BJ (cell line): ENCODE measurements around the gene SMARCE1. TPM values are rescaled to one million over a fixed set of nuclear protein-coding genes. Genes with fewer than 3 reads are reported as not detected.

Experiments used
- CTCF ChIA-PET: fragments of 350-600 bp; formaldehyde crosslinking; extraction: SDS; loops from one replicate; lab custom pipeline; 2021; ENCODE audit warnings: antibody characterized with exemption, inconsistent platforms; lab: Yijun Ruan, JAX
- POLR2A ChIA-PET: fragments of 300-600 bp; sonication (Branson Sonifier 250); formaldehyde crosslinking; extraction: SDS; loops from one replicate; lab custom pipeline; 2021; ENCODE audit warnings: antibody characterized with exemption; lab: Charles Lee
- DNase-seq: peaks from one replicate; pipeline ENCODE4 v3.0.0-alpha.2; 2011; ENCODE audit warnings: low read depth
- H3K27me3 ChIP-seq: 2 replicates; pipeline ENCODE4 v1.6.0; 2011; ENCODE audit warnings: low read length; ENCODE audit not compliant: control insufficient read depth, insufficient read depth
- H3K36me3 ChIP-seq: 2 replicates; pipeline ENCODE4 v1.5.1; 2011; ENCODE audit warnings: low read length; ENCODE audit not compliant: control insufficient read depth, insufficient read depth
- H3K4me3 ChIP-seq: 2 replicates; pipeline ENCODE4 v1.5.1; 2011; ENCODE audit warnings: low read depth, mild to moderate bottlenecking, control low read depth, low read length
- CTCF ChIP-seq: IDR thresholded peaks from 2 replicates; pipeline ENCODE4 v1.5.1; 2011; ENCODE audit warnings: low read depth, mild to moderate bottlenecking, control low read depth, inconsistent platforms, low read length, moderate library complexity; ENCODE audit not compliant: insufficient read depth
- polyA plus RNA-seq: library from polyadenylated mRNA; depleted of rRNA; stranded (reverse); fragments of >200 nt; gene quantifications from 2 replicates; pipeline ENCODE4 v1.2.3, GENCODE V29; 2011

Gene SMARCE1
- polyA plus RNA-seq, 1 experiment, result 54.6 TPM

GRCh38 chr17:40621578-40621977 lies 26.0 kb downstream of the SMARCE1 start:
- DNase-seq, result no peak
- Histone ChIP-seq H3K27me3 (peaks cover 4% of the 10 kb centered on the region), H3K36me3 (no peaks in the 10 kb centered on the region), H3K4me3 (no peak overlapping the region)
- TF ChIP-seq CTCF, result no peak
- ChIA-PET CTCF (interaction anchor here (0.7 to 1.4 kb wide), 4 partner anchors 11 to 1042 kb away, joined by 4 to 5 read pairs (median 4); no protein-coding TSS in a partner anchor), POLR2A (no interaction called here)

GRCh38 chr17:40621019-40621418 lies 26.6 kb downstream of the SMARCE1 start:
- ChIA-PET CTCF (interaction anchor here (0.8 to 1.9 kb wide), 6 partner anchors 11 to 1042 kb away, joined by 3 to 18 read pairs (median 4); no protein-coding TSS in a partner anchor), POLR2A (no interaction called here)
- peaks cover 5% of the 10 kb centered on the region for H3K27me3 ChIP-seq
- no peak for DNase-seq
- H3K4me3 ChIP-seq, result no peak overlapping the region
- no peaks in the 10 kb centered on the region for H3K36me3 ChIP-seq
- TF ChIP-seq CTCF, result no peak

- no peak for TF ChIP-seq CTCF
- H3K4me3 ChIP-seq, result no peak overlapping the region
- H3K27me3 ChIP-seq, result peaks cover 6% of the 10 kb centered on the region
- ChIA-PET CTCF (interaction anchor here (0.6 to 2.5 kb wide), 17 partner anchors 8 to 1049 kb away, joined by 3 to 18 read pairs (median 4); no protein-coding TSS in a partner anchor), POLR2A (no interaction called here)
- H3K36me3 ChIP-seq, result no peaks in the 10 kb centered on the region
- no peak for DNase-seq
Observed at GRCh38 chr17:40618754-40619625, 28.6 kb downstream of the SMARCE1 start.

- POLR2A ChIA-PET, result no interaction called here
- CTCF ChIA-PET, result interaction anchor here (1.5 to 1.8 kb wide), 2 partner anchors 10 to 175 kb away, joined by 4 to 5 read pairs; no protein-coding TSS in a partner anchor
- Histone ChIP-seq H3K36me3 (no peaks in the 10 kb centered on the region), H3K27me3 (peaks cover 12% of the 10 kb centered on the region), H3K4me3 (no peak overlapping the region)
- TF ChIP-seq CTCF, result no peak
- no peak for DNase-seq
Observed at GRCh38 chr17:40617678-40618240, 29.9 kb downstream of the SMARCE1 start.

- ChIA-PET CTCF (interaction anchor here (1.5 to 2.1 kb wide), 5 partner anchors 9 to 1046 kb away, joined by 4 to 6 read pairs (median 5); no protein-coding TSS in a partner anchor), POLR2A (no interaction called here)
- Histone ChIP-seq H3K27me3 (peaks cover 16% of the 10 kb centered on the region), H3K4me3 (no peak overlapping the region), H3K36me3 (no peaks in the 10 kb centered on the region)
- no peak for TF ChIP-seq CTCF
- no peak for DNase-seq
Observed at GRCh38 chr17:40616592-40616991, 31.0 kb downstream of the SMARCE1 start.
